NT2/D1 (cell line): Measurements from ENCODE around the gene OR51L1.

Source experiments
- DNase-seq: peaks from one replicate; pipeline ENCODE4 v3.0.0-alpha.2; 2011; ENCODE audit warnings: low read depth, low spot score
- H3K27me3 ChIP-seq: 2 replicates; pipeline ENCODE4 v1.6.0; 2011; ENCODE audit warnings: mild to moderate bottlenecking; ENCODE audit not compliant: insufficient read length, insufficient read depth
- H3K36me3 ChIP-seq: 2 replicates; pipeline ENCODE4 v1.6.1; 2011; ENCODE audit warnings: mild to moderate bottlenecking, low read length, mixed read lengths; ENCODE audit not compliant: insufficient read depth, insufficient read length
- H3K4me1 ChIP-seq: 2 replicates; pipeline ENCODE4 v1.5.1; 2011; ENCODE audit not compliant: insufficient read depth, insufficient read length
- H3K4me3 ChIP-seq: 2 replicates; pipeline ENCODE4 v1.5.1; 2011; ENCODE audit warnings: low read depth; ENCODE audit not compliant: insufficient read length
- H3K9ac ChIP-seq: 2 replicates; pipeline ENCODE4 v1.6.0; 2011; ENCODE audit warnings: low read depth; ENCODE audit not compliant: insufficient read length
- H3K9me3 ChIP-seq: 2 replicates; pipeline ENCODE4 v1.5.1; 2011; ENCODE audit warnings: mild to moderate bottlenecking, low read length; ENCODE audit not compliant: insufficient read depth
- SUZ12 ChIP-seq: IDR thresholded peaks from 2 replicates; pipeline ENCODE4 v1.6.1; 2011; ENCODE audit not compliant: insufficient read length, insufficient read depth; ENCODE audit errors: extremely low read depth
- YY1 ChIP-seq: IDR thresholded peaks from 2 replicates; pipeline ENCODE4 v1.6.1; 2011; ENCODE audit not compliant: insufficient read length, insufficient read depth
- ZNF274 ChIP-seq: IDR thresholded peaks from 2 replicates; pipeline ENCODE4 v1.6.1; 2011; ENCODE audit warnings: mild to moderate bottlenecking, low read depth, low read length

OR51L1 gene

GRCh38 chr11:4982678-4983077 is 12.0 kb upstream of the OR51L1 start:
- no peak for TF ChIP-seq ZNF274
- TF ChIP-seq YY1 = no peak
- TF ChIP-seq SUZ12 = no peak
- H3K4me3 ChIP-seq = no peak overlapping the region
- no peak overlapping the region for H3K9ac ChIP-seq
- H3K4me1 ChIP-seq = no peaks in the 10 kb centered on the region
- no peaks in the 10 kb centered on the region for H3K9me3 ChIP-seq
- no peaks in the 10 kb centered on the region for H3K36me3 ChIP-seq
- DNase-seq = no peak
- H3K27me3 ChIP-seq = no peaks in the 10 kb centered on the region

GRCh38 chr11:4983841-4984240 is 10.8 kb upstream of the OR51L1 start:
- Histone ChIP-seq H3K9me3 (no peaks in the 10 kb centered on the region), H3K27me3 (no peaks in the 10 kb centered on the region), H3K4me3 (no peak overlapping the region), H3K9ac (no peak overlapping the region), H3K4me1 (no peaks in the 10 kb centered on the region), H3K36me3 (no peaks in the 10 kb centered on the region)
- no peak for DNase-seq
- no peak for TF ChIP-seq SUZ12
- no peak for TF ChIP-seq YY1
- TF ChIP-seq ZNF274 = no peak

- Histone ChIP-seq H3K27me3 (no peaks in the 10 kb centered on the region), H3K4me1 (no peaks in the 10 kb centered on the region), H3K36me3 (no peaks in the 10 kb centered on the region), H3K9ac (no peak overlapping the region), H3K9me3 (no peaks in the 10 kb centered on the region), H3K4me3 (no peak overlapping the region)
- no peak for DNase-seq
- TF ChIP-seq SUZ12 = no peak
- no peak for TF ChIP-seq YY1
- TF ChIP-seq ZNF274 = no peak
Observed at GRCh38 chr11:4991060-4991459, 3.6 kb upstream of the OR51L1 start.

GRCh38 chr11:5004424-5005274 is 10.0 kb downstream of the OR51L1 start:
- TF ChIP-seq ZNF274 (no peak), SUZ12 (no peak), YY1 (no peak)
- H3K4me3 ChIP-seq = no peak overlapping the region
- H3K27me3 ChIP-seq = no peaks in the 10 kb centered on the region
- no peak overlapping the region for H3K9ac ChIP-seq
- H3K36me3 ChIP-seq = no peaks in the 10 kb centered on the region
- DNase-seq = peak; percentile 57
- no peaks in the 10 kb centered on the region for H3K9me3 ChIP-seq
- H3K4me1 ChIP-seq = no peaks in the 10 kb centered on the region

GRCh38 chr11:5007561-5007960 is 12.9 kb downstream of the OR51L1 start:
- Histone ChIP-seq H3K9ac (no peak overlapping the region), H3K9me3 (no peaks in the 10 kb centered on the region), H3K36me3 (no peaks in the 10 kb centered on the region), H3K4me3 (no peak overlapping the region), H3K4me1 (no peaks in the 10 kb centered on the region), H3K27me3 (no peaks in the 10 kb centered on the region)
- no peak for DNase-seq
- TF ChIP-seq ZNF274 = no peak
- no peak for TF ChIP-seq SUZ12
- TF ChIP-seq YY1 = no peak

- DNase-seq = no peak
- no peaks in the 10 kb centered on the region for H3K27me3 ChIP-seq
- TF ChIP-seq YY1 (no peak), SUZ12 (no peak), ZNF274 (no peak)
- no peak overlapping the region for H3K9ac ChIP-seq
- H3K4me1 ChIP-seq = no peaks in the 10 kb centered on the region
- no peak overlapping the region for H3K4me3 ChIP-seq
- H3K36me3 ChIP-seq = no peaks in the 10 kb centered on the region
- H3K9me3 ChIP-seq = no peaks in the 10 kb centered on the region
Observed at GRCh38 chr11:5011254-5011653, 16.6 kb downstream of the OR51L1 start.

- Histone ChIP-seq H3K4me3 (no peak overlapping the region), H3K4me1 (no peaks in the 10 kb centered on the region)
Observed at GRCh38 chr11:5013012-5013411, 18.4 kb downstream of the OR51L1 start.

More at GRCh38 chr11:5013012-5013411, 18.4 kb downstream of the OR51L1 start:
- H3K27me3 ChIP-seq = no peaks in the 10 kb centered on the region
- no peaks in the 10 kb centered on the region for H3K36me3 ChIP-seq
- DNase-seq = no peak
- no peak overlapping the region for H3K9ac ChIP-seq
- TF ChIP-seq YY1 (no peak), SUZ12 (no peak), ZNF274 (no peak)
- no peaks in the 10 kb centered on the region for H3K9me3 ChIP-seq
